GM20431 (cell line): ENCODE results near the gene NACC2.

Source experiments
- in situ Hi-C: fragments of 300-500 bp; cut with MseI, MboI; formaldehyde crosslinking; loops from one replicate; pipeline ENCODE4 v1.15.0; 2020; ENCODE audit warnings: low sequenced_read_pairs; ENCODE audit not compliant: unreplicated experiment

NACC2 gene

GRCh38 chr9:135973277-135974219, 121.5 kb downstream of the NACC2 start:
- in situ Hi-C loops = no loop called here

DNA sequence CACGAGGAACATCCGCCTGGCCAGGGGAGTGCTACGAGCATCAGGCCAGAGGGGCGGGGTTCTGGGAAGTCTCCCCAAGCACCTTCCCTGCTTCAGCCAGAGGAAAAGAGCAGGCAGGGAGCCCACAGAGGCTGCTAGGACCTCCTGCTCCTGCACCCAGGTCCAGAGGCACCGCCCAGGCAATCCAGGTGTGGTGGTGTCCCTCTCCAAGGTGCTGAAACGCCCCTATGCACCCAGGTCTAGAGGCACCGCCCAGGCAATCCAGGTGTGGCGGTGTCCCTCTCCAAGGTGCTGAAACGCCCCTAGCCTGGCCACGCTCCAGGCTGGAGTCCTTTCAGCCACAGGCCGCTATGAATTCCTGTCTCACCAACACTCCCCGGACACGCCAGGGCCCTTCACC, 123.2 kb downstream of the NACC2 start:
- in situ Hi-C loops = no loop called here

GRCh38 chr9:135971111-135971766, 123.8 kb downstream of the NACC2 start:
- in situ Hi-C loops = no loop called here

GRCh38 chr9:135970128-135970815, 124.8 kb downstream of the NACC2 start:
- in situ Hi-C loops = no loop called here

- in situ Hi-C loops = loop anchor here (10.0 kb wide), 1 partner anchor 156 kb away; no protein-coding TSS in a partner anchor
These were observed 125.9 kb downstream of the NACC2 start for GRCh38 chr9:135969064-135969683.

- in situ Hi-C loops = loop anchor here (10.0 kb wide), 1 partner anchor 156 kb away; no protein-coding TSS in a partner anchor
These were observed 126.5 kb downstream of the NACC2 start for GRCh38 chr9:135968601-135969000.

DNA sequence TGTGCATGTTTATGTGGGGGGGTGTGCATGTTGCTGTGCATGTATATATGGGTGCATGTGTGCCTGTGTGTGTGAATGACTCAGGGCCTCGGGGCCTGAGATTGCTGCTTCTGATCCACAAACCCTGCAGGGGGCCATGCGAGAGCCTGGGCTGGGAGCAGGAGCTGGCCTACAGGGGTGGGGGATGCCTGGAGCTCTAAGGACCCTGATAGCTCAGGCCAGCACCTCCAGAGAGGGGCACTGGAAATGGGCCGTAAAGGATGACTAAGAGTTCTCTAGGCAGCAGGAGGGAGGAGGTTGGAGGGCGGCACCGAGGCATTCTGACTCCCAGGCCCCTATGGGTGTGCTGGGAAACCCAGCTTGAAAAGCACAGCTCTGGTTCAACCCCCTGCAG, 127.0 kb downstream of the NACC2 start:
- in situ Hi-C loops = loop anchor here (10.0 kb wide), 1 partner anchor 157 kb away; no protein-coding TSS in a partner anchor

- in situ Hi-C loops = loop anchor here (10.0 kb wide), 1 partner anchor 158 kb away; no protein-coding TSS in a partner anchor
These were observed 128.2 kb downstream of the NACC2 start for GRCh38 chr9:135966916-135967260.

DNA sequence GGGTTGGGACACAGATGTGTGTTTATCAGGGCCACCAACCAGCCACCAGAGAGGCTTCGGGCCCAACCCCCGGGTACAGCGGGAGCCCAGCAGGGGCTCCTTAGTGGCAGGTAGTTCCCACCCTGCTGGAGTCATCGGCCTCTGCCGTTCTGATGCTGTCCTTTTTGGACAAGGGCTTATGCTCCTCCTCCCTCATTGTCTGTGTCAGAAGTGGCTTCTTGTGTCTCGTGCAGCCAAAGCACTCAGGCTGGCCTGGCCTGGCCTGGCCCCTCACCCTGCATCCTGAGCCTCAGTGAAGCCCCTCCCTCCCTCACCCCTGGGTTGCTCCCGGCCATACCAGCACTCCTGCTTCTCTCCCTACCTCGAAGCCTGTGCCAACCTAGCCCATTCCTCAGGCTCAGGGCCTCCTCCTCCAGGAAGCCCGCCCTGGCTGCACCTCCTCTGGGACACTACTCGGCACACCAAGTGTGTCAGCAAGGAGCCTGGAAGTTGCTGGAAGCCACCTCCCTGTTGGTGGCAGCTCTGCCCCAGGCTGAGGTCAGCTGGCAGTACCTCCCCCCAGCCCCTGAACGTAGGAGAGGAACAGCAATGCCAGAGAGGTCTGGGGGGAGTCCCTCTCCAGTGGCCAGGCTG, 129.8 kb downstream of the NACC2 start:
- in situ Hi-C loops = loop anchor here (10.0 kb wide), 1 partner anchor 160 kb away; no protein-coding TSS in a partner anchor

DNA sequence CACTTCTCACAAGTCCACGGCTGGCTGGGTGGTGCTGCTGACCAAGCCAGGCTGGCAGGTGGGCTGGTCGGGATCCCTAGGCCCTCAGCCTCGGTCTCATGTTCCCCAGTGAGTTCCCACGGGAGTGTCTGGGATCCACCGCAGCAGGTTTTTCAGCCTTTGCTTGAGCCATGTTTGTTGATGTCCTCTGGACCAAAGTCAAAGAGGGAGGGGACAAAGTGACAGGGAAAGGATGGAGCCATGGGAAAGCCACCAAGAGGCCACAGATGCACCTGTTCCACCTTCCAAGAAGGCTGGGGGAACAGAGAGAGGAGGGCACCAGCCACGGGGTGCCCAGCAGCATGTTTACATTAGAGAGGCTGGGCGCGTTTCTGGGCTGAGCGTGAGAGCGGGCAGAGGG, 131.2 kb downstream of the NACC2 start:
- in situ Hi-C loops = loop anchor here (10.0 kb wide), 1 partner anchor 161 kb away; no protein-coding TSS in a partner anchor

GRCh38 chr9:135963338-135963737, 131.8 kb downstream of the NACC2 start:
- in situ Hi-C loops = loop anchor here (10.0 kb wide), 1 partner anchor 161 kb away; no protein-coding TSS in a partner anchor

DNA sequence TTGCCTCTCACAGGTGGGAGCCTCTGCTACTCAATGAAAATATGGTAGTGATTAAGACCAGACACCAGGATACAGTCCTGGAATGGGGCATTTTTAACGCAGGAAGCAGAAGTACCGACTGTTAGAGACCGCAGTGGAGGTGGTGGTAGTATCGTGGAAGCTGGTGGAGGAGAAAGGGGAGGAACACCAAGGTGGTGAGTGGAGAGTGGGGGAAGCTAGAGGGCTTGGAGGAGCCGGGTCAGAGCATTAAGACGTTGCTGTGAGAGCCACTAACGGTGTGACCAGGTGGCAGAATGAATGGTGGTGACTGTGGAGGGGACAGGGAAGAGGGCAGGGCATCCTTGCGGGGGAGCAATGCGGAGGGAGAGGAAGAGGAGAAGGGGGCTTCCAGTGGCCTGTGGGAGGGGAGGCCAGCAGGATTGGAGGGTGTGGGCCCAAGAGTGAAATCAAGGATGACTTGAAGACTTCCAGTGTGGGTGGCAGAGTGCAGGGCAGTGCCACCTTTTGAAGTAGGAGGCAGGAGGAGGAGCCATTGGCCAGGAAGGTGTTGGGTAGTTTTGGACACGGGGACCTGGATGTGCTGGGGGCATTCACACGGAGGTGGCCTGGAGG, 132.3 kb downstream of the NACC2 start:
- in situ Hi-C loops = loop anchor here (10.0 kb wide), 1 partner anchor 162 kb away; no protein-coding TSS in a partner anchor

DNA sequence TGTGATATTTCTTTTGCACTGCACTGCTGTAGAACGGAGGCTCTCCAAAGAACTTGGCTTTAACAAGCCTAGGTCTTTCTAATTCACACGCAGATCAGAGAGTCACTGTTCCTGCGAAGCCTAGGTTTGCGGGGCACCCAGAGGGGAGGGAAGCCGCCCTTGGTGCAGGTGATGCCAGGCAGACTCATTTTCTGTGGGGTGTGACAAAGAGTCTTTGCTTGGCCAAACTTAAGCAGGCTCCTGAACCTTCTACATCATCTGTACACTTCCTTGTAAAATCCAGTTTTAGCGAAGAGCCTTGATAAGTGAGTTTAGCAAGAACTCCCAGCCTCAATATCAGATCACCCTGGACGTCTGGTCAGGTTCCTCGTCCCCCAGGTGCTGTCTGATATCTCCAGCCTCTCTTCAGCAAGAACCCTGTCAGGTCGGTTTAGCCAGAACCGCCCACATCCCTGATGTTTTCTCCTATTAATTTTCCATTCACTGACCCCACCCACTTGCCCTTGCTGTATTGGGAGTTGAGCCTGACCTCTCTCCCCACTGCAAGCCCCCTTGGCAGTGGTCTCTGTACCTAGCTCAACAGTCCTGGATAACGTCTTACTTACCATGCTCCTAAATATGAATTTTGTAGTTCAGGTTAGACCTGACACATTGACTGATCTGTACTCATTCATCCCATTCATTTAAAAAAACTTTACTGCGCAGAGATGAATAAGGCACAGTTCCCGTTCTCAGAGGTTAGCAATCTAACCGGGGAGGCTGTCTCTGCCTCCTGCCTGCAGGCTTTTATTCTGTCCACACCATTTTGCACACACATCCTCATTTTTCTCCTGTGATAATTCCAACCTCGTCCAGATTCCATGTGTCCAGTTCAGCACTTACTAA, 133.0 kb downstream of the NACC2 start:
- in situ Hi-C loops = loop anchor here (10.0 kb wide), 1 partner anchor 163 kb away; no protein-coding TSS in a partner anchor

DNA sequence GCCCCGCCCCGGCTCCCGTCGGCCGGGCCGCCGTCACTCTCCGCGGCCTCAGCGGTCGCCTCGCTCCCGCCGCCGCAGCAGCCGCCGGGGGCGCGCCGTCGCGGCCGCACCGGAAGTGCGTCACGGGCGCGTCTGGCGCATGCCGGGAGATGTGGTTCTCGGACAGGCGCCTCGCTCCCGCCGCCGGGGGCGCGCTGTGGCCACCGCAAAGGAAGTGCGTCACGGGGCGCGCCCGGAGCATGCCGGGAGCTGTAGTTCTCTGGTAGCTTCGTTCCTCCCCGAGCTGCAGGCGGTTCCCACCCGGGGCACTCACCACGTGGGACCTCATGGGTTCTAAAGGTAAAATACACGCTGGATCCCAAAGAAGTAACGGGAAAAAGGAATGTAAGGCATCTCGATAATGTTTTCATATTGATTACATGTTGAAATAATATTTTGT, 133.8 kb downstream of the NACC2 start, which contains the start of gene UBAC1:
TSS of gene UBAC1 (minus strand) at position 97 of the 439 bp plus-strand sequence. CDS start 211 bp downstream, outside the sequence.
- in situ Hi-C loops = loop anchor here (10.0 kb wide), 1 partner anchor 164 kb away; no protein-coding TSS in a partner anchor

- in situ Hi-C loops = loop anchor here (10.0 kb wide), 1 partner anchor 164 kb away; no protein-coding TSS in a partner anchor
These were observed 134.4 kb downstream of the NACC2 start for GRCh38 chr9:135960411-135961276.

GRCh38 chr9:135959814-135960213, 135.3 kb downstream of the NACC2 start:
- in situ Hi-C loops = loop anchor here (10.0 kb wide), 1 partner anchor 165 kb away; no protein-coding TSS in a partner anchor

GRCh38 chr9:135958485-135958884, 136.6 kb downstream of the NACC2 start:
- in situ Hi-C loops = no loop called here
